ENCODE results near the gene COG6.

DNA sequence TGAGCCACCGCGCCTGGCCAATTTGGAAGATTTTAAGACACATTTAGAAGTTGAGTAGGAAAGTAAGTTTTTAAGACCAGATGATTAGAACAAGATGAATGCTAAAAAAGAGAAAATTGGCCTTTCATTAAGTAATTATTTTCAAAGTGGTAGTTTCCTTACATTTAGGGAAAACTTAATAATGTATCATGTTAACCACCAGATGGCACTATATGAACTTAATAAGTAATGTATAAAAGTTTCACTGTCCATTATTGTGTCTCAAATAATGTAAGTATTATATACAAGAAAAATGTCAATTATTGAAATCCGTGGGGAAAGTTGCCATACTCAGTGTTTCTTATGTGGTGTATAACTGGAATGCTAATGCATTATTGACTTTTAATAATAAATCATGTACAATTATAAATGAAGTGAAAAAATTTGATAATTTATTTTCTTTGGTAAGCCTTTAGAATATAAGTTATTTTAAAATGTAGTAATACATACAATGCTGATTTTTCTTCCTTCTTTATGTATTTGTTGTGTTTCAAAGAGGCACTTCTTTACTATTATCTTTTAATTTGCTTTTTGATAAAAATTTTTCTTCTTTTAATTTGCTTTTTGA is 29.2 kb downstream of the COG6 start:
- TF ChIP-seq HDGF (IDR thresholded peaks at IDR 0.05; ENCODE audit: borderline replicate concordance) (no peak), BHLHE40 (IDR thresholded peaks at IDR 0.05; ENCODE audit: borderline replicate concordance) (no peak), ARNT (IDR thresholded peaks at IDR 0.05) (no peak), L3MBTL2 (conservative IDR thresholded peaks at IDR 0.05) (no peak), NFRKB (IDR thresholded peaks at IDR 0.05) (no peak), TARDBP (IDR thresholded peaks at IDR 0.05) (no peak), FOXM1 (IDR thresholded peaks at IDR 0.05; ENCODE audit: borderline replicate concordance) (no peak), SP1 (IDR thresholded peaks at IDR 0.05) (no peak), FOXA1 (IDR thresholded peaks at IDR 0.05) (no peak), SUZ12 (IDR thresholded peaks at IDR 0.05) (no peak)
- TF ChIP-seq, protein P1, sequence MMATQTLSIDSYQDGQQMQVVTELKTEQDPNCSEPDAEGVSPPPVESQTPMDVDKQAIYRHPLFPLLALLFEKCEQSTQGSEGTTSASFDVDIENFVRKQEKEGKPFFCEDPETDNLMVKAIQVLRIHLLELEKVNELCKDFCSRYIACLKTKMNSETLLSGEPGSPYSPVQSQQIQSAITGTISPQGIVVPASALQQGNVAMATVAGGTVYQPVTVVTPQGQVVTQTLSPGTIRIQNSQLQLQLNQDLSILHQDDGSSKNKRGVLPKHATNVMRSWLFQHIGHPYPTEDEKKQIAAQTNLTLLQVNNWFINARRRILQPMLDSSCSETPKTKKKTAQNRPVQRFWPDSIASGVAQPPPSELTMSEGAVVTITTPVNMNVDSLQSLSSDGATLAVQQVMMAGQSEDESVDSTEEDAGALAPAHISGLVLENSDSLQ (IDR thresholded peaks at IDR 0.05): no peak
